ENCODE results near the gene CCT8L2. TPM values are rescaled to one million over a fixed set of nuclear protein-coding genes. Genes with fewer than 3 reads are reported as not detected.
"Not testable (repeated sequence)": the region's sequence is repeated elsewhere in the genome, so short reads cannot be mapped to it uniquely, and the experiment has no call there.

The CCT8L2 gene
- total RNA-seq, 1 donor from 2014 or later, result not detected

- intact Hi-C loops (cut with DNase I), result not testable (repeated sequence)
- DNase-seq (ENCODE audit: missing footprints), result peak; percentile 90
- ATAC-seq, result peak; percentile 92
These were observed 8.2 kb upstream of the CCT8L2 start for GRCh38 chr22:16600644-16601436.

GRCh38 chr22:16599648-16600047 is 7.0 kb upstream of the CCT8L2 start:
- intact Hi-C loops (cut with DNase I); DNase-seq (ENCODE audit: missing footprints); ATAC-seq: not testable (repeated sequence)

DNA sequence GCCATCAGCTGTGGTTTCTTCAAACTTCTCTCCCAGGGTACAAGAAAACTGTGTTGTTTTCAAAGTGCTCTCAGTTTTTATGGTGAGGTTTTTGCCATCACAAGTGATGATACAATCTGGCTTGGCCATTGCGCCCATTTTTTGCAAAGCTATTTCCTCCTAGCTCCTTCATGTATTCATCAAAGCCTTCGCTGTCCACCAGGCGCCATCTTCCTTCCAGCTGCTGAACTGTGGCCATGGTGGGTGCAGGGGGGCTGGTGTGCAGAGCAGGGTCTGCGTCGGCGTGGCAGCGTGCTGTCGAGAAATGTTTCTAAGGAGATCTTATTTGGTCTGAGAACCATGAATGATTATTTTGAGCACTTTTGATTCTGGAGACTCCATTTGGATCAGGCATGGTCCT is 2.6 kb upstream of the CCT8L2 start:
- intact Hi-C loops (cut with DNase I); DNase-seq (ENCODE audit: missing footprints); ATAC-seq: not testable (repeated sequence)

DNA sequence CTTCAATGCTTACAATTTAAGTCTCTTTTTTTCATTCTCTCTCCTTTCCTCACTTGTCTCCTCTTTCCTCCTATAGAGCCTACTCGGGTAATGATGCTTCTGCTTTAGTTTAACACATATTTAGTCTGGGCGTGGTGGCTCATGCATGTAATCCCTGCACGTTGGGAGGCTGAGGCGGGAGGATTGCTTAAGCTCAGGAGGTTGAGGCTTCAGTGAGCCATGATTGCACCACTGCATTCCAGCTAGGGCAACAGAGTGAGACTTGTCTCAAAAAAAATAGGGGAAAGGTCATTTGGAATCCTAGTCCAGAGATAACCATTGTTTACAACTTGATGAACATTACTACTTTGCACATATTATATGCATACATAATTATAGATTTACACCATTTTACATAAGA is 1.4 kb upstream of the CCT8L2 start:
- intact Hi-C loops (cut with DNase I), result no loop called here
- DNase-seq (ENCODE audit: missing footprints) (no peak), ATAC-seq (no peak)

DNA sequence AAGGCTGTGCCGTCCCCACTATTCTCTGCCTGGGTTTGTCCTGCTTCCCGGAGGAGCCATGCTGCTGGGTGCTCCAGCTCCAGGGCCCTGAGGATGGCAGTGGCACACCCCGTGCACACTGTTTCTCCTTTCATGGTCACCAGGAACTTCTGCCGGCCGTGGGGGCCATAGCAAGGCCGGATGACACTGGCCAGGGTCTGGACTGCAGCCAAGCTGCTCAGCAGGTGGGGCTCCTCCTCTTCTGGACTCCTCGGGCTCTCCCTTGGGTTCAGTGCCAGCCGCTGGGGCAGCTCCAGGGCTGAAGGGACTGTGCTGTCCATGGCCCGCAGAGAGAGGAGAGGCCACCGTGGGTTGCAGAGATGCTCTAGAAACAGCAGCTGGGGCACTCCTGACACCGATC is 379 bp downstream of the CCT8L2 start:
- ATAC-seq; intact Hi-C loops (cut with DNase I); DNase-seq (ENCODE audit: missing footprints): not testable (repeated sequence)

GRCh38 chr22:16591136-16591535 is 1.5 kb downstream of the CCT8L2 start:
- intact Hi-C loops (cut with DNase I); ATAC-seq: not testable (repeated sequence)

GRCh38 chr22:16586991-16587390 is 5.6 kb downstream of the CCT8L2 start:
- intact Hi-C loops (cut with DNase I), result no loop called here
- ATAC-seq (no peak), DNase-seq (ENCODE audit: missing footprints) (no peak)

More at GRCh38 chr22:16591136-16591535, 1.5 kb downstream of the CCT8L2 start:
- DNase-seq (ENCODE audit: missing footprints), result not testable (repeated sequence)

GRCh38 chr22:16586170-16586569 is 6.4 kb downstream of the CCT8L2 start:
- DNase-seq (ENCODE audit: missing footprints) (no peak), ATAC-seq (no peak)
- intact Hi-C loops (cut with DNase I), result no loop called here

DNA sequence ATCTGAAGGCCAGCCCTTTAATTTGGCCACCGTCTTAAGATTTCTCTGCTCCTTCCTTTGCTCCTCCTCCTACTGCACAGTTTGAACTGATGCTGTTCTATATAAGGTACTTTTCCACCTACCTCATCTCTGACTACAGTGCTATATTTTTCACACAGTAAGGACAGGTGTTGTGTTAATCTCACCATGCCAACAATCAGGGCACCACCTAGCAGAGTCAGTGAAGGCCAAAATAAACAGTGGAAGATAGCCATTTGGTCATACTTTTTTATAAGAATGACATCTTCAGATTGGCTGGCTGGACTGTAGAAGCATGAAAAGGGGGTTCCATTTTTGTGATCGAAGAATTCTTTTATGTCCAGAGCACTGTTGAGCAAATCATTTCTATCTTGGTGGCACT is 11.7 kb downstream of the CCT8L2 start:
- ATAC-seq; DNase-seq (ENCODE audit: missing footprints); intact Hi-C loops (cut with DNase I): not testable (repeated sequence)

DNA sequence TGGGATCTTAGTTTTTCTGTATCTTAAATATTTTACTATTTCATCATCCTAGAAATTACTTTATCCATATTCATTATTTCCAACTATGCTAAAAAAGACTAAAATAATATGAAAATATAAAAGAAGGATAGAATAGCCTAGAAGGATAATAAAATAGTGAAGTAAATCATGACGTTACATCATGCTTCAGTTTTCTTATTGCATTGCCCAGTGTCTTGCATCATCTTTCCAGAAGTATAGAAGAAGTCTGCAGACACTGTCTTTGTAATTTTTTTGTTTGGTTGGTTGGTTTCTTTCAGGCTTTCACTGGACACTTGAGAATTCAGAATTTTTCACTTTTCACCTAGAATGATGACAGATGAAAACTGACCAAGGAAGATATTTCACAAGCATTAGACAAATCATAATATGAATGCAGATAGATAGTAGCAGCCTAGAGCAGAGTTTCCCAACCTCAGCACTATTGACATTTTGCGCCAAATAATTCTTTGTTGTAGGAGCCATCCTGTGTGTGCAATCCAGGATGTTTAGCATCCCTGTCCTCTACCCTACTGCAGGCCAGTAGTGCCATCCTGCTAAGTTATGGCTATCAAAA is 23.3 kb downstream of the CCT8L2 start:
- DNase-seq (ENCODE audit: missing footprints); ATAC-seq; intact Hi-C loops (cut with DNase I): not testable (repeated sequence)

DNA sequence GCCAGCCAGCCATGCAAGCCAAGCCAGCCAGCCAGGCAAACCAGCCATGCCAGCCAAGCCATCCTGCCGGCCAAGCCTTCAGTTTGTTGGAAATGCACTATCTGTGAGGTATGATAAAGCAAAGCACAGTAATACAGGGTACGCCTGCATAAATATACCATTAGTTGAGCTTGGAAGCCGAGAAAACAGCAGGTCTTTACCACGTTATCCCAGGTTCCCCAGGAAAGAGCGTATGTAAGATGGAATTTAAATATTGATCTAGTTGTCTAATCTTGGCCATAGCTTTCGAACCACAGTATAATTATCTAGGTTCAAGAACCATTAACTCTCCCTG is 24.2 kb downstream of the CCT8L2 start:
- ATAC-seq (no peak), DNase-seq (ENCODE audit: missing footprints) (no peak)
- intact Hi-C loops (cut with DNase I), result no loop called here

- ATAC-seq; intact Hi-C loops (cut with DNase I): not testable (repeated sequence)
- DNase-seq (ENCODE audit: missing footprints), result peak; percentile 59
These were observed 24.8 kb downstream of the CCT8L2 start for GRCh38 chr22:16567617-16568424.

DNA sequence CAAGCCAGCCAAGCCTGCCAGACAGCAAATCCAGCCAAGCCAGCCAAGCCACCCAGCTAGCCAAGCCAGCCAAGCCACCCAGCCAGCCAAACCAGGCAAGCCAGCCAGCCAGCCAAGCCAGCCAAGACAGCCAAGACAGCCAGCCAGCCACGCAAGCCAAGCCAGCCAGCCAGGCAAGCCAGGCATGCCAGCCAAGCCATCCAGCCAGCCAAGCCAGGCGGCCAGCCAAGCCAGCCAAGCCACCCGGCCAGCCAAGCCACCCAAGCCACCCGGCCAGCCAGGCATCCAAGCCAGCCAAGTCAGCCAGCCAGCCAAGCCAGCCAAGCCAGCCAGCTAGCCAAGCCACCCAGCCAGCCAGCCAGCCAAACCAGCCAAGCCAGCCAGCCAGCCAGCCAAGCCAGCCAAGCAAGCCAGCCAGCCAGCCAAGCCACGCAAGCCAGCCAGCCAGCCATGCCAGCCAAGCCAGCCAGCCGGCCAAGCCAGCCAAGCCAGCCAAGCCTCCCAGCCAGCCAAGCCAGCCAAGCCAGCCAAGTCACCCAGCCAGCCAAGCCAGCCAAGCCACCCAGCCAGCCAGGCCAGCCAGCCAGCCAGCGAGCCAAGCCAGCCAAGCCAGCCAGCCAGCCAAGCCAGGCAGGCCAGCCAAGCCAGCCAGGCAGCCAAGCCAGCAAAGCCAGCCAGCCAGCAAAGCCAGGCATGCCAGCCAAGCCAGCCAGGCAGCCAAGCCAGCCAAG is 26.0 kb downstream of the CCT8L2 start:
- intact Hi-C loops (cut with DNase I); DNase-seq (ENCODE audit: missing footprints); ATAC-seq: not testable (repeated sequence)

GRCh38 chr22:16565585-16566420 is 26.8 kb downstream of the CCT8L2 start:
- DNase-seq (ENCODE audit: missing footprints); intact Hi-C loops (cut with DNase I); ATAC-seq: not testable (repeated sequence)

DNA sequence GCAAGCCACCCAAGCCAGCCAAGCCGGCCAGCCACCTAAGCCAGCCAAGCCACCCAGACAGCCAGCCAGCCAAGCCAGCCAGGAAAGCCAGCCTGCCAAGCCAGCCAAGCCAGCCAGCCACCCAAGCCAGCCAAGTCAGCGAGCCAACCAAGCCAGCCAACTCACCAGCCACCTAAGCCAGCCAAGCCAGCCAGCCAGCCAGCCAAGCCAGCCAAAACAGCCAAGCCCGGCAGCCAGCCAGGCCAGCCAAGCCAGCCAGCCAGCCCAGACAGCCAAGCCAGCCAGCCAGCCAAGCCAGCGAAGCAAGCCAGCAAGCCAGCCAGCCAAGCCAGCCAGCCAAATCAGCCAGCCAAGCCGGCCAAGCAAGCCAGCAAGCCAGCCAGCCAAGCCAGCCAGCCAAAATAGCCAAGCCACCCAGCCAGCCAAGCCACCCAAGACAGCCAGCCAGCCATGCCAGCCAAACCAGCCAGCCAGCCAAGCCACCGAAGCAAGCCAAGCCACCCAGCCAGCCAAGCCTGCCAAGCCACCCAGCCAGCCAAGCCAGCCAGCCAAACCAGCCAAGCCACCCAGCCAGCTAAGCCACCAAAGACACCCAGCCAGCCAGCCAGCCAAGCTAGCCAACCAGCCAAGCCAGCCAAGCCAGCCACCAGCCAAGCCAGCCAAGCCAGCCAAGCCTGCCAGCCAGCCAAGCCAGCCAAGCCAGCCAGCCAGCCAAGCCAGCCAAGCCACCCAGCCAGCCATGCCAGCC is 27.6 kb downstream of the CCT8L2 start:
- DNase-seq (ENCODE audit: missing footprints); intact Hi-C loops (cut with DNase I); ATAC-seq: not testable (repeated sequence)

GRCh38 chr22:16563555-16564520 is 28.8 kb downstream of the CCT8L2 start:
- ATAC-seq, result no peak
- intact Hi-C loops (cut with DNase I), result no loop called here
- peak; percentile 70 for DNase-seq (ENCODE audit: missing footprints)

Data from Right ventricle myocardium inferior (tissue), 1 donor.